ENCODE measurements around the gene SCFD2. TPM values are rescaled to one million over a fixed set of nuclear protein-coding genes. Genes with fewer than 3 reads are reported as not detected.

The SCFD2 gene
- polyA plus RNA-seq, 3 donors: 5.4 to 9.4 (median 6.7) TPM

- no peaks in the 10 kb centered on the region for H3K36me3 ChIP-seq (replicated peaks in 1 of 2; ENCODE audit: control insufficient read depth in 1 of 2, insufficient read depth in 2 of 2, low read length in 2 of 2)
- H2AFZ ChIP-seq (ENCODE audit: insufficient read depth, low read depth, low read length, poor library complexity, severe bottlenecking): no peak overlapping the region
- Mint-ChIP-seq H3K27me3 (ENCODE audit: low read depth in 3 of 3) (peaks cover 0 to 2% (median 0%) of the 10 kb centered on the region in 3 donors), H3K27ac (no peak overlapping the region), H3K4me1 (no peaks in the 10 kb centered on the region), H3K9me3 (no peaks in the 10 kb centered on the region), H3K4me3 (no peak overlapping the region), H3K36me3 (no peaks in the 10 kb centered on the region)
- H3K9ac ChIP-seq (ENCODE audit: insufficient read depth, low read length, poor library complexity, severe bottlenecking): no peak overlapping the region
- no peak overlapping the region for H3K4me2 ChIP-seq (replicated peaks; ENCODE audit: extremely low read depth, low read length, poor library complexity, severe bottlenecking)
- peak; percentile 34 to 53 (median 48) for DNase-seq
- no peaks in the 10 kb centered on the region for H3K9me3 ChIP-seq (replicated peaks in 1 of 2; ENCODE audit: control insufficient read depth in 1 of 2, insufficient read depth in 1 of 2, low read length in 2 of 2)
- no peak overlapping the region for H3K4me3 ChIP-seq (replicated peaks in 1 of 3; ENCODE audit: low read depth in 2 of 3, low read length in 3 of 3)
- H3K4me1 ChIP-seq (ENCODE audit: control insufficient read depth in 1 of 2, insufficient read depth in 2 of 2, low read length in 2 of 2): no peaks in the 10 kb centered on the region
- H3K27ac ChIP-seq (ENCODE audit: low read depth in 1 of 2, low read length in 2 of 2): no peak overlapping the region
- WGBS (ENCODE audit: insufficient coverage): no CpG with 5 or more reads among the region's 4 CpGs
- TF ChIP-seq CTCF (IDR thresholded peaks at IDR 0.05): peak; percentile 78
- no peaks in the 10 kb centered on the region for H4K20me1 ChIP-seq (ENCODE audit: insufficient read depth, low read length)
- no peaks in the 10 kb centered on the region for H3K27me3 ChIP-seq (ENCODE audit: control insufficient read depth in 2 of 2, insufficient read depth in 2 of 2, low read length in 2 of 2)
- intact Hi-C loops (cut with micrococcal nuclease): loop anchor here (5.0 to 10.0 kb wide), 2 partner anchors 608 to 1035 kb away; no protein-coding TSS in a partner anchor
- H3K79me2 ChIP-seq (ENCODE audit: insufficient read depth, low read length): no peaks in the 10 kb centered on the region
Measured at GRCh38 chr4:53196882-53197771, 168.7 kb downstream of the SCFD2 start.

GRCh38 chr4:53195815-53196661 is 169.8 kb downstream of the SCFD2 start:
- no peaks in the 10 kb centered on the region for H3K36me3 Mint-ChIP-seq
- Histone ChIP-seq H3K36me3 (replicated peaks in 1 of 2; ENCODE audit: control insufficient read depth in 1 of 2, insufficient read depth in 2 of 2, low read length in 2 of 2) (no peaks in the 10 kb centered on the region), H4K20me1 (ENCODE audit: insufficient read depth, low read length) (no peaks in the 10 kb centered on the region), H3K9ac (ENCODE audit: insufficient read depth, low read length, poor library complexity, severe bottlenecking) (no peak overlapping the region), H3K79me2 (ENCODE audit: insufficient read depth, low read length) (no peaks in the 10 kb centered on the region), H3K4me1 (ENCODE audit: control insufficient read depth in 1 of 2, insufficient read depth in 2 of 2, low read length in 2 of 2) (no peaks in the 10 kb centered on the region), H3K4me2 (replicated peaks; ENCODE audit: extremely low read depth, low read length, poor library complexity, severe bottlenecking) (no peak overlapping the region), H3K4me3 (replicated peaks in 1 of 3; ENCODE audit: low read depth in 2 of 3, low read length in 3 of 3) (no peak overlapping the region), H3K9me3 (replicated peaks in 1 of 2; ENCODE audit: control insufficient read depth in 1 of 2, insufficient read depth in 1 of 2, low read length in 2 of 2) (no peaks in the 10 kb centered on the region), H2AFZ (ENCODE audit: insufficient read depth, low read depth, low read length, poor library complexity, severe bottlenecking) (no peak overlapping the region), H3K27me3 (ENCODE audit: control insufficient read depth in 2 of 2, insufficient read depth in 2 of 2, low read length in 2 of 2) (no peaks in the 10 kb centered on the region), H3K27ac (ENCODE audit: low read depth in 1 of 2, low read length in 2 of 2) (no peak overlapping the region)
- H3K4me3 Mint-ChIP-seq: no peak overlapping the region
- no peak for TF ChIP-seq CTCF (IDR thresholded peaks at IDR 0.05)
- H3K4me1 Mint-ChIP-seq: no peaks in the 10 kb centered on the region
- WGBS (ENCODE audit: insufficient coverage): 34% methylated on average over 6 of the region's 7 CpGs
- H3K27me3 Mint-ChIP-seq (ENCODE audit: low read depth in 3 of 3): peaks cover 0 to 2% (median 0%) of the 10 kb centered on the region in 3 donors
- H3K27ac Mint-ChIP-seq: no peak overlapping the region
- no peak for DNase-seq
- intact Hi-C loops (cut with micrococcal nuclease): loop anchor here (5.0 to 10.0 kb wide), 2 partner anchors 609 to 1036 kb away; no protein-coding TSS in a partner anchor
- H3K9me3 Mint-ChIP-seq: no peaks in the 10 kb centered on the region
